Trophoblast cell (in vitro differentiated cells and primary cell): Measurements from ENCODE around the gene NF2.

Experiments
- DNase-seq, 2 donors: peaks; one replicate each; pipeline ENCODE4 v3.0.0-alpha.2; 2016
- H2AFZ ChIP-seq: 2 replicates; pipeline ENCODE4 v1.6.1; 2013; ENCODE audit warnings: low read length, moderate library complexity, mild to moderate bottlenecking; ENCODE audit not compliant: insufficient read depth, poor library complexity
- H2AK5ac ChIP-seq: 2 replicates; pipeline ENCODE4 v1.6.1; 2013; ENCODE audit warnings: mild to moderate bottlenecking, low read length
- H2BK120ac ChIP-seq: 2 replicates; pipeline ENCODE4 v1.6.1; 2013; ENCODE audit warnings: low read length, mild to moderate bottlenecking, moderate library complexity; ENCODE audit not compliant: insufficient read depth, poor library complexity
- H2BK12ac ChIP-seq: 2 replicates; pipeline ENCODE4 v1.6.1; 2013; ENCODE audit warnings: mild to moderate bottlenecking, low read length, moderate library complexity
- H2BK5ac ChIP-seq: 2 replicates; pipeline ENCODE4 v1.6.1; 2013; ENCODE audit warnings: low read length, low read depth, moderate library complexity, mild to moderate bottlenecking; ENCODE audit not compliant: poor library complexity
- H3K14ac ChIP-seq: 2 replicates; pipeline ENCODE4 v1.6.1; 2013; ENCODE audit warnings: mild to moderate bottlenecking, low read length
- H3K18ac ChIP-seq: 2 replicates; pipeline ENCODE4 v1.6.1; 2013; ENCODE audit warnings: mild to moderate bottlenecking, low read length
- H3K23ac ChIP-seq: 2 replicates; pipeline ENCODE4 v1.6.1; 2013; ENCODE audit warnings: low read length
- H3K27ac ChIP-seq: 2 replicates; pipeline ENCODE4 v1.5.1; 2013; ENCODE audit warnings: low read depth, mild to moderate bottlenecking, inconsistent platforms, low read length, moderate library complexity
- H3K27me3 ChIP-seq: 2 replicates; pipeline ENCODE4 v1.6.1; 2013; ENCODE audit warnings: inconsistent platforms, mild to moderate bottlenecking, low read length, moderate library complexity; ENCODE audit not compliant: insufficient read depth
- H3K36me3 ChIP-seq, 2 experiments: 1 replicate in 1 of 2; 2 replicates in 1 of 2; pipeline ENCODE4 v1.6.1; 2013; ENCODE audit warnings: low read length in 2 of 2, mild to moderate bottlenecking in 2 of 2, moderate library complexity in 1 of 2; ENCODE audit not compliant: insufficient read depth in 2 of 2, control insufficient read depth in 1 of 2
- H3K4ac ChIP-seq: 2 replicates; pipeline ENCODE4 v1.6.1; 2013; ENCODE audit warnings: low read depth, mild to moderate bottlenecking, low read length, moderate library complexity
- H3K4me1 ChIP-seq, 2 experiments: 1 replicate in 1 of 2; 2 replicates in 1 of 2; pipeline ENCODE4 v1.6.1; 2013; ENCODE audit warnings: low read length in 2 of 2, mild to moderate bottlenecking in 2 of 2, moderate library complexity in 1 of 2; ENCODE audit not compliant: insufficient read depth in 2 of 2, control insufficient read depth in 1 of 2
- H3K4me2 ChIP-seq: 2 replicates; pipeline ENCODE4 v1.6.1; 2013; ENCODE audit warnings: inconsistent platforms, mild to moderate bottlenecking, low read length, moderate library complexity
- H3K4me3 ChIP-seq: 2 replicates; pipeline ENCODE4 v1.5.1; 2013; ENCODE audit warnings: mild to moderate bottlenecking, low read depth, low read length, inconsistent platforms
- H3K79me1 ChIP-seq: one replicate; pipeline ENCODE4 v1.6.1; 2013; ENCODE audit warnings: low read length
- H3K79me2 ChIP-seq: 2 replicates; pipeline ENCODE4 v1.6.1; 2013; ENCODE audit warnings: low read length, mild to moderate bottlenecking; ENCODE audit not compliant: control insufficient read depth, insufficient read depth, poor library complexity
- H3K9ac ChIP-seq: 2 replicates; pipeline ENCODE4 v1.6.1; 2013; ENCODE audit warnings: mild to moderate bottlenecking, low read length
- H3K9me3 ChIP-seq: 2 replicates; pipeline ENCODE4 v1.6.1; 2013; ENCODE audit warnings: low read depth, mild to moderate bottlenecking, control low read depth, inconsistent platforms, low read length; ENCODE audit not compliant: insufficient read depth
- H4K12ac ChIP-seq: 2 replicates; pipeline ENCODE4 v1.6.1; 2013; ENCODE audit warnings: low read depth, mild to moderate bottlenecking, low read length, moderate library complexity
- H4K8ac ChIP-seq: 2 replicates; pipeline ENCODE4 v1.6.1; 2013; ENCODE audit warnings: low read depth, mild to moderate bottlenecking, low read length, moderate library complexity
- H4K91ac ChIP-seq: one replicate; pipeline ENCODE4 v1.6.1; 2013; ENCODE audit warnings: low read depth, mild to moderate bottlenecking, low read length, moderate library complexity
- WGBS: extraction: QIAGEN DNeasy Blood & Tissue Kit; methylation state at CpG from one replicate; pipeline ENCODE4 v1.1.7; 2013; ENCODE audit warnings: missing lambda C conversion rate; ENCODE audit not compliant: insufficient read length, insufficient coverage; ENCODE audit errors: extremely low coverage; 5-methylcytosine and 5-hydroxymethylcytosine counted together

Gene NF2

DNA sequence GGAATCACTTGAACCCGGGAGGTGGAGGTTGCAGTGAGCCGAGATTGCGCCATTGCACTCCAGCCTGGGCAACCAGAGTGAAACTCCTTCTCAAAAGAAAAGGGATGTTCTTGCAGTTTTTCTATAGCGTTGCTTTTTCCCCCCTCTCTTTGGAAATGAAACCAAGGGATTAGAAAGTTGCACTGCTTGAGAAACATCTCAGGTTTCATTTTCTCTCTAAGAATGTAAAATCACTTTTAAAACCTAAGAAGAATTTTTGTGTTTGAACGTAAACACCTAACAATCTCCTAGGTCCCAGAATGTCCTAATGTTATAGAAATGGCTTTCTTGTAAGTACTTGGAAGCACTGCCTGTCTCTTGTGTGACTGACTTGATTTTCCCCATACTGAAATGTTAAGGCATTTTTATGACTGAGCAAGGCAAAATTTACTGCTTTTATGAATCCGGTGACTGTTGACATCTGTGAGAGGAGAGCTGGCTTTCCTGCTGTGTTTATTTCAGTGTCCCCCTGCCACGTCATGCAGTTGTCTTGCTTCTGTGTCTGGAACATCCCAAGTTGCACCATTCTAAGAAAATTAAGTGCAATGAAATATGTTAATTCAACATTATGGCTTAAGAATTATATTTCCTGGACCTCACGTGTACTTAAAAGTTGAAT is 37.7 kb downstream of the NF2 start:
- no peak overlapping the region for H3K18ac ChIP-seq
- no peak overlapping the region for H4K8ac ChIP-seq
- peak in 1 of 2 donors; percentile 8 for DNase-seq
- H3K27me3 ChIP-seq: no peaks in the 10 kb centered on the region
- no peak overlapping the region for H2BK12ac ChIP-seq
- H3K23ac ChIP-seq: no peak overlapping the region
- no peak overlapping the region for H3K14ac ChIP-seq
- no peaks in the 10 kb centered on the region for H3K4me1 ChIP-seq
- H3K4me2 ChIP-seq: no peak overlapping the region
- H3K79me2 ChIP-seq: no peaks in the 10 kb centered on the region
- no peaks in the 10 kb centered on the region for H3K9me3 ChIP-seq
- H3K4me3 ChIP-seq: no peak overlapping the region
- H4K91ac ChIP-seq: no peak overlapping the region
- no peak overlapping the region for H3K4ac ChIP-seq
- no peak overlapping the region for H2BK5ac ChIP-seq
- H2AK5ac ChIP-seq: no peak overlapping the region
- no peak overlapping the region for H3K9ac ChIP-seq
- H2AFZ ChIP-seq: no peak overlapping the region
- no peak overlapping the region for H2BK120ac ChIP-seq
- no peak overlapping the region for H3K27ac ChIP-seq
- peaks cover 0 to 2% of the 10 kb centered on the region in 2 experiments for H3K36me3 ChIP-seq
- no peaks in the 10 kb centered on the region for H3K79me1 ChIP-seq
- WGBS: no CpG with 5 or more reads among the region's 8 CpGs
- no peak overlapping the region for H4K12ac ChIP-seq

DNA sequence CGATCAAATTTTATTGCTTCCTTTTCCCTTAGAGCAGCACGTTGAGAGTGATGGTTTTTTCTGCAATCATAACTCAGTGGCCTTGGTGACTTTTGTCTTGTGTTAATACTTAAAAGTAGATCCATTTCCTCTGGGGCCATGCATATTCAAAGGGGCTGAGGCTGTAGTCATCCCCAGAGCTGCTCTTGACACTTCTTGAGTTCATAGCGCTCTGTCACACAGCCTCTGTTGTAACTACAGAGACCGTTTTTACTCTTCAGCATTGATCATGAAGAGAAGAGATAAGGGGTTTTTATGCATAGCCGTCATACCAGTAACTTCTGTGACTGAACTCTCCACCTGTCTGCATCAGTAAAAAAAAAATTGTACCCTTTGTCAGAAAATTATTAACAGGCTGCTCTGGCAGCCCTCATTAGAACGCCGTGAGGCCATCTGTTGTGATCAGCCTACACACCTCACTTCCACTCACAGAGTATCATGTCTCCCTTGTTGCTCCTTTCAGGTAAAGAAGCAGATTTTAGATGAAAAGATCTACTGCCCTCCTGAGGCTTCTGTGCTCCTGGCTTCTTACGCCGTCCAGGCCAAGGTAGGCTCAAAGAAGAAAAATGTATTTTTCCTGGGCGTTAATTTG is 38.4 kb downstream of the NF2 start:
- no peak overlapping the region for H2AK5ac ChIP-seq
- no peaks in the 10 kb centered on the region for H3K79me1 ChIP-seq
- H3K4ac ChIP-seq: no peak overlapping the region
- H3K79me2 ChIP-seq: no peaks in the 10 kb centered on the region
- H2AFZ ChIP-seq: no peak overlapping the region
- no peak overlapping the region for H3K18ac ChIP-seq
- no CpG with 5 or more reads among the region's 10 CpGs for WGBS
- no peak for DNase-seq
- no peaks in the 10 kb centered on the region for H3K9me3 ChIP-seq
- no peak overlapping the region for H3K27ac ChIP-seq
- H2BK12ac ChIP-seq: no peak overlapping the region
- H2BK120ac ChIP-seq: no peak overlapping the region
- no peak overlapping the region for H4K8ac ChIP-seq
- no peak overlapping the region for H3K23ac ChIP-seq
- H3K4me3 ChIP-seq: no peak overlapping the region
- no peak overlapping the region for H4K91ac ChIP-seq
- H3K27me3 ChIP-seq: no peaks in the 10 kb centered on the region
- H4K12ac ChIP-seq: no peak overlapping the region
- H3K4me1 ChIP-seq: no peaks in the 10 kb centered on the region
- no peak overlapping the region for H3K9ac ChIP-seq
- no peak overlapping the region for H3K4me2 ChIP-seq
- no peak overlapping the region for H3K14ac ChIP-seq
- no peak overlapping the region for H2BK5ac ChIP-seq
- peaks cover 0 to 2% of the 10 kb centered on the region in 2 experiments for H3K36me3 ChIP-seq

DNA sequence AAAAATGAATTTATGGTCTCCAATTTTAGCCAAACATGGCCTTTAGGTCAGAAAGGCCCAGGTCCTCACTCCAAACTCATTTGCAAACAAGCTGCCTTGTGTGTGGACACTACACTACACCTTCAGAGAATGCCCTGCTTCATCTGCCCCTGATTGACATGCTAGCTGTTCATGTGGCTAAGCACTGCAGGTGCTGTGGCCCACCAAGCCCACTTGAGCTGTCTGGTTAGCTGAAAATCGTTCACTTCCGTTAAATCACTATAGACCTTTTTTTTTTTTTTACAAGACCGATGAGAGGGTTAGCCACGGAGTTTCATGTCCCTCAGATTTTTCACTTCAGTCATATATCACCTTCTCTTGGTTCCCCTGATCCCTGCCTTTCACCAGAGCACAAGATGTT is 39.3 kb downstream of the NF2 start:
- Histone ChIP-seq H3K9ac (no peak overlapping the region), H3K4ac (no peak overlapping the region), H3K27ac (no peak overlapping the region), H2BK5ac (no peak overlapping the region), H3K4me2 (no peak overlapping the region), H3K4me1 (no peaks in the 10 kb centered on the region), H2AFZ (no peak overlapping the region), H3K9me3 (no peaks in the 10 kb centered on the region), H2BK120ac (no peak overlapping the region), H3K36me3 (peaks cover 0 to 2% of the 10 kb centered on the region in 2 experiments), H2AK5ac (no peak overlapping the region), H3K18ac (no peak overlapping the region), H3K14ac (no peak overlapping the region), H4K91ac (no peak overlapping the region), H3K27me3 (no peaks in the 10 kb centered on the region), H3K23ac (no peak overlapping the region), H2BK12ac (no peak overlapping the region), H3K79me2 (no peaks in the 10 kb centered on the region), H3K79me1 (no peaks in the 10 kb centered on the region), H4K12ac (no peak overlapping the region), H3K4me3 (no peak overlapping the region), H4K8ac (no peak overlapping the region)
- WGBS: no CpG with 5 or more reads among the region's 4 CpGs
- no peak for DNase-seq

DNA sequence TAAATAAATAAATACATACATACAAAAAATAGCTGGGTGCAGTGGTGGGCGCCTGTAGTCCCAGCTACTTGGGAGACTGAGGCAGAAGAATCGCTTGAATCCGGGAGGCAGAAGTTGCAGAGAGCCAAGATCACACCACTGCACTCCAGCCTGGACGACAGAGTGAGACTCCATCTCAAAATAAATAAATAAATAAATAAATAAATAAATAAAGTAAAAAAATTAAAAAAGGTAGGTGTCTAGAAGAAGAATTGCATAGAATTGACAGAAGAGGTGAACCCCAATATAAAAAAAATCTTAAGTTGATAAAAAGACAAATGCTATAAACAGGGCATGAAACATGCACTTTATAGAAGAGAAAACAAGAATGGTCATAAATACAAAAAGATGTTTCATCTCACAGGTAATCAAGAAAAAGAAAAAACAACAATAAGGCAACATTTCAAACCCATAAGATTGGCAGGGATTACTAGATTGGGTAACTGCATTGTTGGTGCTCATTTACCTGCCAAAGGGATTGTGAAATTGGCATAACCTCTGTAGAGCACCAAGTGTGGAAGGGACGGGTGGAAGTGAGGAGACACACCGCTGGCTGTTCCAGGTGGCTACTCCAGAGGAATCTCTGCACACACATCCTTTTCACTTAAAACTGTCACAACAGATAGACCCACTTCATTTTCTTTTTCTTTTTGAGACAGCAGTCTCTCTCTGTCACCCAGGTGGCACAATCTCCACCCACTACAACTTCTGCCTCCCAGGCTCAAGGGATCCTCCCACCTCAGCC is 44.7 kb downstream of the NF2 start:
- H3K4me3 ChIP-seq: no peak overlapping the region
- H3K9me3 ChIP-seq: no peaks in the 10 kb centered on the region
- no peaks in the 10 kb centered on the region for H3K79me2 ChIP-seq
- H3K9ac ChIP-seq: no peak overlapping the region
- peaks cover 0 to 4% of the 10 kb centered on the region in 2 experiments for H3K36me3 ChIP-seq
- no peak overlapping the region for H4K91ac ChIP-seq
- H2BK120ac ChIP-seq: no peak overlapping the region
- no peak overlapping the region for H3K27ac ChIP-seq
- H3K4ac ChIP-seq: no peak overlapping the region
- H3K14ac ChIP-seq: no peak overlapping the region
- DNase-seq: no peak
- no peak overlapping the region for H2BK5ac ChIP-seq
- no peak overlapping the region for H4K12ac ChIP-seq
- H3K4me1 ChIP-seq: no peaks in the 10 kb centered on the region
- no peaks in the 10 kb centered on the region for H3K27me3 ChIP-seq
- no peak overlapping the region for H3K18ac ChIP-seq
- H2AFZ ChIP-seq: no peak overlapping the region
- H4K8ac ChIP-seq: no peak overlapping the region
- H3K4me2 ChIP-seq: no peak overlapping the region
- no peak overlapping the region for H3K23ac ChIP-seq
- no peaks in the 10 kb centered on the region for H3K79me1 ChIP-seq
- no peak overlapping the region for H2AK5ac ChIP-seq
- no peak overlapping the region for H2BK12ac ChIP-seq
- no CpG with 5 or more reads among the region's 6 CpGs for WGBS
